ENCODE measurements around the gene NEDD9. TPM values are rescaled to one million over a fixed set of nuclear protein-coding genes. Genes with fewer than 3 reads are reported as not detected.

Gene NEDD9
- total and polyA plus RNA-seq, 2 of the 4 experiments (the other 2 are of a cell fraction): 7.6 to 16.5 TPM

GRCh38 chr6:11207199-11207968 lies 25.1 kb downstream of the NEDD9 start (continued):
- TF ChIP-seq RFX5 (IDR thresholded peaks at IDR 0.05; ENCODE audit: low read depth, low read length) (no peak), CEBPB (IDR thresholded peaks at IDR 0.05; ENCODE audit: low read depth, low read length) (peak; percentile 100), SMC3 (IDR thresholded peaks at IDR 0.05; ENCODE audit: low read depth, low read length) (no peak)

GRCh38 chr6:11206576-11206975 lies 25.9 kb downstream of the NEDD9 start:
- Histone ChIP-seq H3K9me3 (ENCODE audit: control insufficient read depth, insufficient read depth, low read length) (no peaks in the 10 kb centered on the region), H3K18ac (ENCODE audit: low read depth, low read length) (peak overlapping the region; percentile 58; the same call in 1 of the 2 replicates), H2BK20ac (ENCODE audit: low read depth, low read length) (peak overlapping the region; percentile 37; the same call in 1 of the 2 replicates), H3K23ac (ENCODE audit: low read depth, low read length) (peak overlapping the region; percentile 7; the same call in 1 of the 2 replicates), H3K36me3 (ENCODE audit: control insufficient read depth, insufficient read depth, low read length) (peaks cover 4% of the 10 kb centered on the region; the same call in 1 of the 2 replicates), H4K5ac (ENCODE audit: low read depth, low read length) (no peak overlapping the region; the same call in 1 of the 2 replicates), H2BK120ac (ENCODE audit: low read depth, low read length) (peak overlapping the region; percentile 21; the same call in 1 of the 2 replicates), H3K14ac (replicated peaks; ENCODE audit: low read depth, low read length) (peak overlapping the region; percentile 74; the same call in 1 of the 2 replicates), H2BK15ac (ENCODE audit: low read depth, low read length) (0 out of 3 replicates have a peak overlapping the region, but pooled peaks have one; percentile 1), H4K20me1 (ENCODE audit: insufficient read depth, low read length) (no peaks in the 10 kb centered on the region), H2AK9ac (replicated peaks; ENCODE audit: low read depth, low read length, poor library complexity) (no peak overlapping the region), H3K4me1 (ENCODE audit: control insufficient read depth, insufficient read depth, low read length) (peaks cover 20% of the 10 kb centered on the region), H2BK5ac (ENCODE audit: low read depth, low read length, poor library complexity, severe bottlenecking) (peak overlapping the region; percentile 81), H2AFZ (replicated peaks; ENCODE audit: low read length, poor library complexity) (no peak overlapping the region), H3K4me3 (ENCODE audit: insufficient read depth, low read depth, low read length) (no peak overlapping the region), H3K56ac (ENCODE audit: extremely low read depth, insufficient read depth, low read length) (no peak overlapping the region), H4K8ac (ENCODE audit: low read depth in 2 of 2, low read length in 2 of 2) (peak overlapping the region in 1 of 2 experiments; percentile 33; a peak in 2 of 4 replicates), H3K27ac (ENCODE audit: insufficient read depth, low read length) (no peak overlapping the region), H3K9me1 (ENCODE audit: insufficient read depth, low read length) (peaks cover 23% of the 10 kb centered on the region), H3K4me2 (ENCODE audit: low read depth, low read length) (peak overlapping the region; percentile 41; the same call in 1 of the 2 replicates), H3K27me3 (ENCODE audit: control insufficient read depth, insufficient read depth, low read length) (no peaks in the 10 kb centered on the region), H2AK5ac (ENCODE audit: low read depth, low read length) (no peak overlapping the region), H4K91ac (ENCODE audit: insufficient read depth, low read depth, low read length) (peak overlapping the region; percentile 28; the same call in 1 of the 2 replicates), H3K79me1 (ENCODE audit: low read depth in 1 of 2, low read length in 2 of 2) (peaks cover 30 to 64% of the 10 kb centered on the region in 2 experiments), H3K4ac (ENCODE audit: low read depth, low read length) (peak overlapping the region; percentile 29; the same call in 1 of the 2 replicates), H3K9ac (ENCODE audit: low read depth, low read length) (no peak overlapping the region)
- no peak for DNase-seq
- no TSS peak for BruUV-seq (replicated peaks)
- ChIA-PET CTCF (interaction anchor here (0.8 to 0.9 kb wide), 2 partner anchors 10 to 290 kb away, joined by 3 read pairs; no protein-coding TSS in a partner anchor), POLR2A (ENCODE audit: unreplicated experiment) (interaction anchor here (0.7 kb wide), 1 partner anchor 10 kb away, joined by 3 read pairs; no protein-coding TSS in a partner anchor)
- ATAC-seq (ENCODE audit: low read depth): no peak
- no peak for TF ChIP-seq RFX5 (IDR thresholded peaks at IDR 0.05; ENCODE audit: low read depth, low read length)
- TF ChIP-seq POLR2A (IDR thresholded peaks at IDR 0.05; ENCODE audit: low read depth, low read length): 0 out of 2 replicates have a peak, but pooled peaks have one; percentile 45
- intact Hi-C loops (cut with micrococcal nuclease) (no loop called here), in situ Hi-C loops (cut with MboI; ENCODE audit: low sequenced_read_pairs) (no loop called here), dilution Hi-C loops (cut with HindIII; ENCODE audit: low sequenced_read_pairs, unreplicated experiment) (no loop called here)
- WGBS, 2 experiments (ENCODE audit: extremely low coverage in 2 of 2, insufficient read length in 1 of 2): no CpG with 5 or more reads among the region's 3 CpGs

All from IMR-90 (cell line).